Measurements from ENCODE around the gene FBXO21. TPM values are rescaled to one million over a fixed set of nuclear protein-coding genes. Genes with fewer than 3 reads are reported as not detected.

The FBXO21 gene
- total and polyA plus RNA-seq, 2 donors (not counting 1 experiment from before 2014, with no cell fraction given), result 31.3 to 81.3 TPM

- no peak for DNase-seq (ENCODE audit: low read depth in 2 of 2)
- H3K4me1 ChIP-seq (ENCODE audit: control insufficient read depth, extremely low read depth, insufficient read depth, low read length), result no peaks in the 10 kb centered on the region
- H2AFZ ChIP-seq (ENCODE audit: low read length), result no peak overlapping the region
- TF ChIP-seq EZH2 (IDR thresholded peaks at IDR 0.05; ENCODE audit: low read length, missing control alignments), result no peak
- TF ChIP-seq, protein P1, sequence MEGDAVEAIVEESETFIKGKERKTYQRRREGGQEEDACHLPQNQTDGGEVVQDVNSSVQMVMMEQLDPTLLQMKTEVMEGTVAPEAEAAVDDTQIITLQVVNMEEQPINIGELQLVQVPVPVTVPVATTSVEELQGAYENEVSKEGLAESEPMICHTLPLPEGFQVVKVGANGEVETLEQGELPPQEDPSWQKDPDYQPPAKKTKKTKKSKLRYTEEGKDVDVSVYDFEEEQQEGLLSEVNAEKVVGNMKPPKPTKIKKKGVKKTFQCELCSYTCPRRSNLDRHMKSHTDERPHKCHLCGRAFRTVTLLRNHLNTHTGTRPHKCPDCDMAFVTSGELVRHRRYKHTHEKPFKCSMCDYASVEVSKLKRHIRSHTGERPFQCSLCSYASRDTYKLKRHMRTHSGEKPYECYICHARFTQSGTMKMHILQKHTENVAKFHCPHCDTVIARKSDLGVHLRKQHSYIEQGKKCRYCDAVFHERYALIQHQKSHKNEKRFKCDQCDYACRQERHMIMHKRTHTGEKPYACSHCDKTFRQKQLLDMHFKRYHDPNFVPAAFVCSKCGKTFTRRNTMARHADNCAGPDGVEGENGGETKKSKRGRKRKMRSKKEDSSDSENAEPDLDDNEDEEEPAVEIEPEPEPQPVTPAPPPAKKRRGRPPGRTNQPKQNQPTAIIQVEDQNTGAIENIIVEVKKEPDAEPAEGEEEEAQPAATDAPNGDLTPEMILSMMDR (conservative IDR thresholded peaks at IDR 0.05 in 1 of 2, IDR thresholded peaks at IDR 0.05 in 1 of 2; ENCODE audit: low read depth in 1 of 2, low read length in 2 of 2), result no peak
- H3K9me3 ChIP-seq (ENCODE audit: control insufficient read depth, insufficient read depth, low read depth, low read length), result no peaks in the 10 kb centered on the region
- no peaks in the 10 kb centered on the region for H4K20me1 ChIP-seq (ENCODE audit: control insufficient read depth, extremely low read depth, insufficient read depth, low read length)
- H3K36me3 ChIP-seq (ENCODE audit: control insufficient read depth, insufficient read depth, low read length), result peaks cover 13% of the 10 kb centered on the region
- no peak overlapping the region for H3K27ac ChIP-seq (ENCODE audit: insufficient read depth, low read length)
- H3K27me3 ChIP-seq (ENCODE audit: control insufficient read depth, insufficient read depth, low read length), result no peaks in the 10 kb centered on the region
- no peaks in the 10 kb centered on the region for H3K79me2 ChIP-seq (ENCODE audit: control insufficient read depth, insufficient read depth, low read length)
- no peak overlapping the region for H3K4me3 ChIP-seq (replicated peaks in 1 of 4; ENCODE audit: control extremely low read depth in 1 of 4, insufficient read depth in 1 of 4, low read depth in 3 of 4, low read length in 4 of 4)
- no peak overlapping the region for H3K9ac ChIP-seq (ENCODE audit: insufficient read depth, low read length)
- no peak overlapping the region for H3K4me2 ChIP-seq (ENCODE audit: extremely low read depth, insufficient read depth, low read length)
These were observed 21.3 kb downstream of the FBXO21 start for GRCh38 chr12:117168976-117169375.

GRCh38 chr12:117167769-117168168 is 22.5 kb downstream of the FBXO21 start:
- Histone ChIP-seq H3K27me3 (ENCODE audit: control insufficient read depth, insufficient read depth, low read length) (no peaks in the 10 kb centered on the region), H3K4me1 (ENCODE audit: control insufficient read depth, extremely low read depth, insufficient read depth, low read length) (no peaks in the 10 kb centered on the region), H4K20me1 (ENCODE audit: control insufficient read depth, extremely low read depth, insufficient read depth, low read length) (no peaks in the 10 kb centered on the region), H3K4me3 (replicated peaks in 1 of 4; ENCODE audit: control extremely low read depth in 1 of 4, insufficient read depth in 1 of 4, low read depth in 3 of 4, low read length in 4 of 4) (no peak overlapping the region), H3K36me3 (ENCODE audit: control insufficient read depth, insufficient read depth, low read length) (peaks cover 15% of the 10 kb centered on the region), H3K9me3 (ENCODE audit: control insufficient read depth, insufficient read depth, low read depth, low read length) (no peaks in the 10 kb centered on the region), H3K4me2 (ENCODE audit: extremely low read depth, insufficient read depth, low read length) (no peak overlapping the region), H3K27ac (ENCODE audit: insufficient read depth, low read length) (no peak overlapping the region), H2AFZ (ENCODE audit: low read length) (no peak overlapping the region), H3K79me2 (ENCODE audit: control insufficient read depth, insufficient read depth, low read length) (no peaks in the 10 kb centered on the region), H3K9ac (ENCODE audit: insufficient read depth, low read length) (no peak overlapping the region)
- TF ChIP-seq EZH2 (IDR thresholded peaks at IDR 0.05; ENCODE audit: low read length, missing control alignments), result no peak
- TF ChIP-seq, protein P1 (conservative IDR thresholded peaks at IDR 0.05 in 1 of 2, IDR thresholded peaks at IDR 0.05 in 1 of 2; ENCODE audit: low read depth in 1 of 2, low read length in 2 of 2), result no peak
- DNase-seq (ENCODE audit: low read depth in 2 of 2), result no peak

GRCh38 chr12:117166107-117166506 is 24.2 kb downstream of the FBXO21 start:
- no peak for DNase-seq (ENCODE audit: low read depth in 2 of 2)
- Histone ChIP-seq H3K27ac (ENCODE audit: insufficient read depth, low read length) (no peak overlapping the region), H3K4me2 (ENCODE audit: extremely low read depth, insufficient read depth, low read length) (no peak overlapping the region), H3K36me3 (ENCODE audit: control insufficient read depth, insufficient read depth, low read length) (peaks cover 21% of the 10 kb centered on the region), H4K20me1 (ENCODE audit: control insufficient read depth, extremely low read depth, insufficient read depth, low read length) (no peaks in the 10 kb centered on the region), H3K27me3 (ENCODE audit: control insufficient read depth, insufficient read depth, low read length) (no peaks in the 10 kb centered on the region), H3K9ac (ENCODE audit: insufficient read depth, low read length) (no peak overlapping the region), H3K4me1 (ENCODE audit: control insufficient read depth, extremely low read depth, insufficient read depth, low read length) (no peaks in the 10 kb centered on the region), H3K9me3 (ENCODE audit: control insufficient read depth, insufficient read depth, low read depth, low read length) (no peaks in the 10 kb centered on the region), H2AFZ (ENCODE audit: low read length) (no peak overlapping the region), H3K79me2 (ENCODE audit: control insufficient read depth, insufficient read depth, low read length) (no peaks in the 10 kb centered on the region), H3K4me3 (replicated peaks in 1 of 4; ENCODE audit: control extremely low read depth in 1 of 4, insufficient read depth in 1 of 4, low read depth in 3 of 4, low read length in 4 of 4) (no peak overlapping the region)
- TF ChIP-seq EZH2 (IDR thresholded peaks at IDR 0.05; ENCODE audit: low read length, missing control alignments), result no peak
- TF ChIP-seq, protein P1 (conservative IDR thresholded peaks at IDR 0.05 in 1 of 2, IDR thresholded peaks at IDR 0.05 in 1 of 2; ENCODE audit: low read depth in 1 of 2, low read length in 2 of 2), result no peak
